ENCODE measurements around the gene CLEC17A.
"Not testable (repeated sequence)": the region's sequence is repeated elsewhere in the genome, so short reads cannot be mapped to it uniquely, and the experiment has no call there.

DNA sequence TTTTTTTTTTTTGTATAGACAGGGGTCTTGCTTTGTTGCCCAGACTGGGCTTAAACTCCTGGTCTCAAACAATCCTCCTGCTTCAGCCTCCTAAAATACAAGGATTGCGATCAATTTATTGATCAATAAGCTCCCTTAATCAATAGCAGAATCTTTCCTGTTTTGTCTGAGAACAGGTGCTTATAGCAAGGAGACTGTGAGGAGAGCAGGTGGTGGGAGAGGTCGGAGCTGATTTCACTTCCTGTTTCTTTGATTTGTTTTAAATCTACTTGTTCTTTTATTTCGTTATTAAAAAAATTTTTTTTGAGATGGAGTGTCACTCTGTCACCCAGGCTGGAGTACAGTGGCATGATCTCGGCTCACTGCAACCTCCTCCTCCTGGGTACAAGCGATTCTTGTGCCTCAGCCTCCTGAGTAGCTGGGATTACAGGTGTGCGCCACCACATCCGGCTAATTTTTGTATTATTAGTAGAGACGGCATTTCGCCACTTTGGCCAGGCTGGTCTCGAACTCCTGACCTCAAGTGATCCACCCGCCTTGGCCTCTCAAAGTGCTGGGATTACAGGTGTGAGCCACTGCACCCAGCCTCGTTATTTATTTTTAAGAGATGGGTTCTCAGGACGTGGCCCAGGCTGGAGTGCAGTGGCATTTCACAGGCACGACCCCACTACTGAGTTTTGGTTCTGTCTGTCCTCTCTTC, 30.7 kb downstream of the CLEC17A start:
- TF ChIP-seq, protein P1, sequence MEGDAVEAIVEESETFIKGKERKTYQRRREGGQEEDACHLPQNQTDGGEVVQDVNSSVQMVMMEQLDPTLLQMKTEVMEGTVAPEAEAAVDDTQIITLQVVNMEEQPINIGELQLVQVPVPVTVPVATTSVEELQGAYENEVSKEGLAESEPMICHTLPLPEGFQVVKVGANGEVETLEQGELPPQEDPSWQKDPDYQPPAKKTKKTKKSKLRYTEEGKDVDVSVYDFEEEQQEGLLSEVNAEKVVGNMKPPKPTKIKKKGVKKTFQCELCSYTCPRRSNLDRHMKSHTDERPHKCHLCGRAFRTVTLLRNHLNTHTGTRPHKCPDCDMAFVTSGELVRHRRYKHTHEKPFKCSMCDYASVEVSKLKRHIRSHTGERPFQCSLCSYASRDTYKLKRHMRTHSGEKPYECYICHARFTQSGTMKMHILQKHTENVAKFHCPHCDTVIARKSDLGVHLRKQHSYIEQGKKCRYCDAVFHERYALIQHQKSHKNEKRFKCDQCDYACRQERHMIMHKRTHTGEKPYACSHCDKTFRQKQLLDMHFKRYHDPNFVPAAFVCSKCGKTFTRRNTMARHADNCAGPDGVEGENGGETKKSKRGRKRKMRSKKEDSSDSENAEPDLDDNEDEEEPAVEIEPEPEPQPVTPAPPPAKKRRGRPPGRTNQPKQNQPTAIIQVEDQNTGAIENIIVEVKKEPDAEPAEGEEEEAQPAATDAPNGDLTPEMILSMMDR (IDR thresholded peaks at IDR 0.05): not testable (repeated sequence)
- not testable (repeated sequence) for TF ChIP-seq EZH2 (IDR thresholded peaks at IDR 0.05; ENCODE audit: borderline replicate concordance, insufficient read depth, low read depth, low read length, poor library complexity, severe bottlenecking)

Data from B cell (primary cell).